HEK293 (cell line): ENCODE results near the gene SSC4D.

Source experiments
- CTCF ChIP-seq: fragments of 450-650 bp; formaldehyde crosslinking; IDR thresholded peaks from 2 replicates; pipeline ENCODE4 v1.5.1; 2016; ENCODE audit warnings: missing biosample characterization, missing genetic modification characterization
- PRDM4 ChIP-seq: fragments of 450-650 bp; formaldehyde crosslinking; IDR thresholded peaks from 2 replicates; pipeline ENCODE4 v1.5.1; 2017; ENCODE audit warnings: missing biosample characterization, missing genetic modification characterization
- TRIM28 ChIP-seq: IDR thresholded peaks from 2 replicates; pipeline ENCODE4 v1.6.1; 2011; ENCODE audit warnings: low read length, control low read depth, borderline replicate concordance
- ZFP3 ChIP-seq: fragments of 450-650 bp; formaldehyde crosslinking; IDR thresholded peaks from 2 replicates; pipeline ENCODE4 v1.5.1; 2016; ENCODE audit warnings: low read depth, missing biosample characterization, missing genetic modification characterization
- ZNF155 ChIP-seq: fragments of 450-650 bp; formaldehyde crosslinking; IDR thresholded peaks from 2 replicates; pipeline ENCODE4 v1.5.1; 2016; ENCODE audit warnings: missing biosample characterization, missing genetic modification characterization
- ZNF157 ChIP-seq: fragments of 450-650 bp; formaldehyde crosslinking; IDR thresholded peaks from 2 replicates; pipeline ENCODE4 v1.5.1; 2016; ENCODE audit warnings: missing biosample characterization, missing genetic modification characterization
- ZNF184 ChIP-seq: fragments of 450-650 bp; IDR thresholded peaks from 2 replicates; pipeline ENCODE4 v1.5.1; 2018; ENCODE audit warnings: missing biosample characterization, mild to moderate bottlenecking, missing genetic modification characterization
- ZNF239 ChIP-seq: fragments of 450-650 bp; formaldehyde crosslinking; IDR thresholded peaks from 2 replicates; pipeline ENCODE4 v1.5.1; 2016; ENCODE audit warnings: missing biosample characterization, missing genetic modification characterization
- ZNF423 ChIP-seq: fragments of 450-650 bp; formaldehyde crosslinking; IDR thresholded peaks from 2 replicates; pipeline ENCODE4 v1.5.1; 2016; ENCODE audit warnings: missing biosample characterization, missing genetic modification characterization
- ZNF521 ChIP-seq: fragments of 450-650 bp; formaldehyde crosslinking; IDR thresholded peaks from 2 replicates; pipeline ENCODE4 v1.5.1; 2017; ENCODE audit warnings: missing biosample characterization, mild to moderate bottlenecking, missing genetic modification characterization
- ZNF785 ChIP-seq: fragments of 450-650 bp; formaldehyde crosslinking; IDR thresholded peaks from 2 replicates; pipeline ENCODE4 v1.5.1; 2016; ENCODE audit warnings: missing biosample characterization, missing genetic modification characterization
- ZNF791 ChIP-seq: fragments of 450-650 bp; formaldehyde crosslinking; IDR thresholded peaks from 2 replicates; pipeline ENCODE4 v1.5.1; 2016; ENCODE audit warnings: missing biosample characterization, missing genetic modification characterization

GRCh38 chr7:76408121-76408560, 1.4 kb downstream of the SSC4D start:
- TF ChIP-seq ZNF184 (tag by site-specific recombination), result no peak
- TF ChIP-seq ZNF791, result no peak
- no peak for TF ChIP-seq ZNF785 (tag by site-specific recombination)
- TF ChIP-seq CTCF (tag by site-specific recombination), result no peak
- TF ChIP-seq TRIM28, result no peak
- no peak for TF ChIP-seq ZNF521 (tag by site-specific recombination)
- no peak for TF ChIP-seq ZNF155 (tag by site-specific recombination)
- no peak for TF ChIP-seq ZNF423 (tag by site-specific recombination)
- no peak for TF ChIP-seq ZNF157 (tag by site-specific recombination)
- no peak for TF ChIP-seq ZNF239 (tag by site-specific recombination)
- no peak for TF ChIP-seq ZFP3
- TF ChIP-seq PRDM4, result no peak
